ENCODE data around the gene SEMA3E. TPM values are rescaled to one million over a fixed set of nuclear protein-coding genes. Genes with fewer than 3 reads are reported as not detected.

Gene SEMA3E
- total and polyA plus RNA-seq, 2 experiments from 2014 or later: 0.75 to 0.92 TPM

GRCh38 chr7:83492802-83493201 lies 156.1 kb downstream of the SEMA3E start:
- no peak for TF ChIP-seq CTCF (IDR thresholded peaks at IDR 0.05; ENCODE audit: low read depth, low read length)
- H3K27me3 ChIP-seq: no peaks in the 10 kb centered on the region
- H3K27ac ChIP-seq: no peak overlapping the region
- H3K9me3 ChIP-seq (ENCODE audit: low read depth): no peaks in the 10 kb centered on the region
- H3K4me3 ChIP-seq: no peak overlapping the region
- H3K4me1 ChIP-seq (ENCODE audit: low read depth): no peaks in the 10 kb centered on the region
- DNase-seq (ENCODE audit: low read depth in 1 of 2, low spot score in 1 of 2): no peak
- H3K36me3 ChIP-seq: no peaks in the 10 kb centered on the region

GRCh38 chr7:83487801-83488200 lies 161.1 kb downstream of the SEMA3E start:
- Histone ChIP-seq H3K9me3 (ENCODE audit: low read depth) (no peaks in the 10 kb centered on the region), H3K27ac (no peak overlapping the region), H3K4me3 (no peak overlapping the region), H3K36me3 (no peaks in the 10 kb centered on the region), H3K4me1 (ENCODE audit: low read depth) (no peaks in the 10 kb centered on the region), H3K27me3 (no peaks in the 10 kb centered on the region)
- TF ChIP-seq CTCF (IDR thresholded peaks at IDR 0.05; ENCODE audit: low read depth, low read length): no peak
- no peak for DNase-seq (ENCODE audit: low read depth in 1 of 2, low spot score in 1 of 2)

GRCh38 chr7:83486957-83487356 lies 162.0 kb downstream of the SEMA3E start:
- H3K4me1 ChIP-seq (ENCODE audit: low read depth): no peaks in the 10 kb centered on the region
- no peak for TF ChIP-seq CTCF (IDR thresholded peaks at IDR 0.05; ENCODE audit: low read depth, low read length)
- H3K36me3 ChIP-seq: no peaks in the 10 kb centered on the region
- no peaks in the 10 kb centered on the region for H3K27me3 ChIP-seq
- no peaks in the 10 kb centered on the region for H3K9me3 ChIP-seq (ENCODE audit: low read depth)
- DNase-seq (ENCODE audit: low read depth in 1 of 2, low spot score in 1 of 2): no peak
- H3K27ac ChIP-seq: no peak overlapping the region
- H3K4me3 ChIP-seq: no peak overlapping the region

DNA sequence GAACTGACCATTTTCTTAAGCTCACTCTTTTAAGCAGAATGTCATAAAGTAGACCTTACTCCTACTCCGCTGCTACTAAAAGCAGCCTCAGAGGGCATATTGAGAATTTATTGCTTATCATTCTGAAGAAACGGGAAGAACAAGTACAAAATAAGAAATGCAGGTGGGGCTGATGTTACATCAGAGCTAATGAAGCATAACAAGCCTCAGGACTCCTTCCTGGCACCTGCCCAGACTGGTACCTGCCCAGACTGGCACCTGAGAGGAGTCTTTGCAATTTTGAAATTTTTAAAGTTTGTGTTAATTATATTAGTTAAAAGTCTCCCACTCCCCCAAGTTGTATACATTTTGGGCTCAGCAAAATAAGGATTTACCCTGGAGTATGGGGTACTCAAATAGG lies 162.4 kb downstream of the SEMA3E start:
- Histone ChIP-seq H3K27ac (no peak overlapping the region), H3K9me3 (ENCODE audit: low read depth) (no peaks in the 10 kb centered on the region), H3K4me1 (ENCODE audit: low read depth) (no peaks in the 10 kb centered on the region), H3K27me3 (no peaks in the 10 kb centered on the region), H3K36me3 (no peaks in the 10 kb centered on the region), H3K4me3 (no peak overlapping the region)
- DNase-seq (ENCODE audit: low read depth in 1 of 2, low spot score in 1 of 2): no peak
- TF ChIP-seq CTCF (IDR thresholded peaks at IDR 0.05; ENCODE audit: low read depth, low read length): no peak

GRCh38 chr7:83484826-83485225 lies 164.1 kb downstream of the SEMA3E start:
- no peak overlapping the region for H3K27ac ChIP-seq
- H3K4me3 ChIP-seq: no peak overlapping the region
- H3K36me3 ChIP-seq: no peaks in the 10 kb centered on the region
- no peaks in the 10 kb centered on the region for H3K4me1 ChIP-seq (ENCODE audit: low read depth)
- no peak for DNase-seq (ENCODE audit: low read depth in 1 of 2, low spot score in 1 of 2)
- no peaks in the 10 kb centered on the region for H3K9me3 ChIP-seq (ENCODE audit: low read depth)
- TF ChIP-seq CTCF (IDR thresholded peaks at IDR 0.05; ENCODE audit: low read depth, low read length): no peak
- no peaks in the 10 kb centered on the region for H3K27me3 ChIP-seq

GRCh38 chr7:83484266-83484665 lies 164.7 kb downstream of the SEMA3E start:
- H3K4me3 ChIP-seq: no peak overlapping the region
- no peaks in the 10 kb centered on the region for H3K9me3 ChIP-seq (ENCODE audit: low read depth)
- no peaks in the 10 kb centered on the region for H3K27me3 ChIP-seq
- no peak for TF ChIP-seq CTCF (IDR thresholded peaks at IDR 0.05; ENCODE audit: low read depth, low read length)
- no peaks in the 10 kb centered on the region for H3K4me1 ChIP-seq (ENCODE audit: low read depth)
- no peak for DNase-seq (ENCODE audit: low read depth in 1 of 2, low spot score in 1 of 2)
- H3K36me3 ChIP-seq: no peaks in the 10 kb centered on the region
- no peak overlapping the region for H3K27ac ChIP-seq

All from cardiac muscle cell (in vitro differentiated cells and primary cell).